ENCODE results near the gene LRBA.

DNA sequence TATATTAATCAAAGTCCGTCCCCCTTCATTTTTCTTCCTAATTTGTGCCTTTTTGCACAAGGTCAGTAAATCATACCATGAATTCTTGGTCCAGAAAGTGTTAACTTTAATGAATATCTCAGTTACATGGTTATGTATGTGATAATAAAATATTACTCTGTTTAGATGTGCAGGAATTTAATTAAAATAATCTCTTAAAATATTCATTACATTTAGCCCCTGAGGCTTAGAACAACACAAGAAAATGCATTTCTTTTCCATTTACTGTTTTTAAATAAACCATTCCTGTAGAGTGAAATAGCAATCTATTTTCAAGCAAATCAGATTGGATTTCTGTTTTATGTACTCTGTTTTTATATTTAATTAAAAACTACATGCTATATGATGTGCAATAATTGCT lies 415.5 kb downstream of the LRBA start:
- TF ChIP-seq, protein P1, sequence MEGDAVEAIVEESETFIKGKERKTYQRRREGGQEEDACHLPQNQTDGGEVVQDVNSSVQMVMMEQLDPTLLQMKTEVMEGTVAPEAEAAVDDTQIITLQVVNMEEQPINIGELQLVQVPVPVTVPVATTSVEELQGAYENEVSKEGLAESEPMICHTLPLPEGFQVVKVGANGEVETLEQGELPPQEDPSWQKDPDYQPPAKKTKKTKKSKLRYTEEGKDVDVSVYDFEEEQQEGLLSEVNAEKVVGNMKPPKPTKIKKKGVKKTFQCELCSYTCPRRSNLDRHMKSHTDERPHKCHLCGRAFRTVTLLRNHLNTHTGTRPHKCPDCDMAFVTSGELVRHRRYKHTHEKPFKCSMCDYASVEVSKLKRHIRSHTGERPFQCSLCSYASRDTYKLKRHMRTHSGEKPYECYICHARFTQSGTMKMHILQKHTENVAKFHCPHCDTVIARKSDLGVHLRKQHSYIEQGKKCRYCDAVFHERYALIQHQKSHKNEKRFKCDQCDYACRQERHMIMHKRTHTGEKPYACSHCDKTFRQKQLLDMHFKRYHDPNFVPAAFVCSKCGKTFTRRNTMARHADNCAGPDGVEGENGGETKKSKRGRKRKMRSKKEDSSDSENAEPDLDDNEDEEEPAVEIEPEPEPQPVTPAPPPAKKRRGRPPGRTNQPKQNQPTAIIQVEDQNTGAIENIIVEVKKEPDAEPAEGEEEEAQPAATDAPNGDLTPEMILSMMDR (IDR thresholded peaks at IDR 0.05 in 2 of 3, conservative IDR thresholded peaks at IDR 0.05 in 1 of 3; ENCODE audit: insufficient read depth in 2 of 3, low read depth in 1 of 3, low read length in 3 of 3), result no peak
- TF ChIP-seq SETDB1 (IDR thresholded peaks at IDR 0.05; ENCODE audit: low read length) (no peak), U2AF1 (optimal IDR thresholded peaks at IDR 0.05; ENCODE audit: low read depth, low read length) (no peak), CEBPB (tag; IDR thresholded peaks at IDR 0.05) (no peak), SMAD1 (IDR thresholded peaks at IDR 0.05; ENCODE audit: low read depth, low read length, partially characterized antibody) (no peak), GTF2E2 (tag; IDR thresholded peaks at IDR 0.05) (no peak), SPI1 (IDR thresholded peaks at IDR 0.05; ENCODE audit: borderline replicate concordance, low read depth, low read length) (no peak), NFIX (CRISPR knock-in tag; IDR thresholded peaks at IDR 0.05; ENCODE audit: low read depth) (no peak), PHB2 (IDR thresholded peaks at IDR 0.05; ENCODE audit: low read depth) (no peak)
- TF ChIP-seq, protein P2, sequence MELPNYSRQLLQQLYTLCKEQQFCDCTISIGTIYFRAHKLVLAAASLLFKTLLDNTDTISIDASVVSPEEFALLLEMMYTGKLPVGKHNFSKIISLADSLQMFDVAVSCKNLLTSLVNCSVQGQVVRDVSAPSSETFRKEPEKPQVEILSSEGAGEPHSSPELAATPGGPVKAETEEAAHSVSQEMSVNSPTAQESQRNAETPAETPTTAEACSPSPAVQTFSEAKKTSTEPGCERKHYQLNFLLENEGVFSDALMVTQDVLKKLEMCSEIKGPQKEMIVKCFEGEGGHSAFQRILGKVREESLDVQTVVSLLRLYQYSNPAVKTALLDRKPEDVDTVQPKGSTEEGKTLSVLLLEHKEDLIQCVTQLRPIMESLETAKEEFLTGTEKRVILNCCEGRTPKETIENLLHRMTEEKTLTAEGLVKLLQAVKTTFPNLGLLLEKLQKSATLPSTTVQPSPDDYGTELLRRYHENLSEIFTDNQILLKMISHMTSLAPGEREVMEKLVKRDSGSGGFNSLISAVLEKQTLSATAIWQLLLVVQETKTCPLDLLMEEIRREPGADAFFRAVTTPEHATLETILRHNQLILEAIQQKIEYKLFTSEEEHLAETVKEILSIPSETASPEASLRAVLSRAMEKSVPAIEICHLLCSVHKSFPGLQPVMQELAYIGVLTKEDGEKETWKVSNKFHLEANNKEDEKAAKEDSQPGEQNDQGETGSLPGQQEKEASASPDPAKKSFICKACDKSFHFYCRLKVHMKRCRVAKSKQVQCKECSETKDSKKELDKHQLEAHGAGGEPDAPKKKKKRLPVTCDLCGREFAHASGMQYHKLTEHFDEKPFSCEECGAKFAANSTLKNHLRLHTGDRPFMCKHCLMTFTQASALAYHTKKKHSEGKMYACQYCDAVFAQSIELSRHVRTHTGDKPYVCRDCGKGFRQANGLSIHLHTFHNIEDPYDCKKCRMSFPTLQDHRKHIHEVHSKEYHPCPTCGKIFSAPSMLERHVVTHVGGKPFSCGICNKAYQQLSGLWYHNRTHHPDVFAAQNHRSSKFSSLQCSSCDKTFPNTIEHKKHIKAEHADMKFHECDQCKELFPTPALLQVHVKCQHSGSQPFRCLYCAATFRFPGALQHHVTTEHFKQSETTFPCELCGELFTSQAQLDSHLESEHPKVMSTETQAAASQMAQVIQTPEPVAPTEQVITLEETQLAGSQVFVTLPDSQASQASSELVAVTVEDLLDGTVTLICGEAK (IDR thresholded peaks at IDR 0.05), result no peak
- TF ChIP-seq, protein P2 (CRISPR knock-in tag; IDR thresholded peaks at IDR 0.05), result no peak
- TF ChIP-seq, protein P3, sequence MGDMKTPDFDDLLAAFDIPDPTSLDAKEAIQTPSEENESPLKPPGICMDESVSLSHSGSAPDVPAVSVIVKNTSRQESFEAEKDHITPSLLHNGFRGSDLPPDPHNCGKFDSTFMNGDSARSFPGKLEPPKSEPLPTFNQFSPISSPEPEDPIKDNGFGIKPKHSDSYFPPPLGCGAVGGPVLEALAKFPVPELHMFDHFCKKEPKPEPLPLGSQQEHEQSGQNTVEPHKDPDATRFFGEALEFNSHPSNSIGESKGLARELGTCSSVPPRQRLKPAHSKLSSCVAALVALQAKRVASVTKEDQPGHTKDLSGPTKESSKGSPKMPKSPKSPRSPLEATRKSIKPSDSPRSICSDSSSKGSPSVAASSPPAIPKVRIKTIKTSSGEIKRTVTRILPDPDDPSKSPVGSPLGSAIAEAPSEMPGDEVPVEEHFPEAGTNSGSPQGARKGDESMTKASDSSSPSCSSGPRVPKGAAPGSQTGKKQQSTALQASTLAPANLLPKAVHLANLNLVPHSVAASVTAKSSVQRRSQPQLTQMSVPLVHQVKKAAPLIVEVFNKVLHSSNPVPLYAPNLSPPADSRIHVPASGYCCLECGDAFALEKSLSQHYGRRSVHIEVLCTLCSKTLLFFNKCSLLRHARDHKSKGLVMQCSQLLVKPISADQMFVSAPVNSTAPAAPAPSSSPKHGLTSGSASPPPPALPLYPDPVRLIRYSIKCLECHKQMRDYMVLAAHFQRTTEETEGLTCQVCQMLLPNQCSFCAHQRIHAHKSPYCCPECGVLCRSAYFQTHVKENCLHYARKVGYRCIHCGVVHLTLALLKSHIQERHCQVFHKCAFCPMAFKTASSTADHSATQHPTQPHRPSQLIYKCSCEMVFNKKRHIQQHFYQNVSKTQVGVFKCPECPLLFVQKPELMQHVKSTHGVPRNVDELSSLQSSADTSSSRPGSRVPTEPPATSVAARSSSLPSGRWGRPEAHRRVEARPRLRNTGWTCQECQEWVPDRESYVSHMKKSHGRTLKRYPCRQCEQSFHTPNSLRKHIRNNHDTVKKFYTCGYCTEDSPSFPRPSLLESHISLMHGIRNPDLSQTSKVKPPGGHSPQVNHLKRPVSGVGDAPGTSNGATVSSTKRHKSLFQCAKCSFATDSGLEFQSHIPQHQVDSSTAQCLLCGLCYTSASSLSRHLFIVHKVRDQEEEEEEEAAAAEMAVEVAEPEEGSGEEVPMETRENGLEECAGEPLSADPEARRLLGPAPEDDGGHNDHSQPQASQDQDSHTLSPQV (IDR thresholded peaks at IDR 0.05), result no peak

Measured in K562 (cell line).